HEK293T (cell line): ENCODE measurements around the gene INCENP.
"Not testable (repeated sequence)": the region's sequence is repeated elsewhere in the genome, so short reads cannot be mapped to it uniquely, and the experiment has no call there.

Source experiments
- CTCF ChIA-PET: fragments of 350-600 bp; formaldehyde crosslinking; extraction: SDS; loops from one replicate; lab custom pipeline; 2021; ENCODE audit warnings: antibody characterized with exemption, inconsistent platforms; lab: Yijun Ruan, JAX
- POLR2A ChIA-PET: fragments of 350-600 bp; formaldehyde crosslinking; extraction: SDS; loops from one replicate; lab custom pipeline; 2020; ENCODE audit warnings: antibody characterized with exemption, inconsistent platforms; lab: Yijun Ruan, JAX
- DNase-seq: peaks from one replicate; pipeline ENCODE4 v3.0.0; 2012; ENCODE audit warnings: mixed read lengths; ENCODE audit errors: extremely low spot score
- ARNT ChIP-seq: fragments of 450-650 bp; IDR thresholded peaks from 2 replicates; pipeline ENCODE4 v1.6.1; 2017; ENCODE audit warnings: mild to moderate bottlenecking
- BHLHE40 ChIP-seq: fragments of 450-650 bp; IDR thresholded peaks from 2 replicates; pipeline ENCODE4 v1.6.1; 2016; ENCODE audit warnings: mild to moderate bottlenecking, moderate library complexity, borderline replicate concordance
- CTBP1 ChIP-seq: fragments of 450-650 bp; IDR thresholded peaks from 2 replicates; pipeline ENCODE4 v1.6.1; 2016; ENCODE audit warnings: borderline replicate concordance
- ELF4 ChIP-seq: fragments of 450-650 bp; IDR thresholded peaks from 2 replicates; pipeline ENCODE4 v1.6.1; 2017; ENCODE audit warnings: antibody characterized with exemption
- FOXA1 ChIP-seq: fragments of 450-650 bp; IDR thresholded peaks from 2 replicates; pipeline ENCODE4 v1.6.1; 2016; ENCODE audit warnings: mild to moderate bottlenecking
- FOXM1 ChIP-seq: fragments of 450-650 bp; IDR thresholded peaks from 2 replicates; pipeline ENCODE4 v1.6.1; 2017; ENCODE audit warnings: mild to moderate bottlenecking, borderline replicate concordance
- HDGF ChIP-seq: fragments of 450-650 bp; IDR thresholded peaks from 2 replicates; pipeline ENCODE4 v1.6.1; 2017; ENCODE audit warnings: antibody characterized with exemption, borderline replicate concordance
- L3MBTL2 ChIP-seq: fragments of 450-650 bp; conservative IDR thresholded peaks from 2 replicates; pipeline ENCODE4 v1.6.1; 2016; ENCODE audit warnings: mild to moderate bottlenecking
- LEF1 ChIP-seq: fragments of 450-650 bp; IDR thresholded peaks from 2 replicates; pipeline ENCODE4 v1.6.1; 2017; ENCODE audit warnings: mild to moderate bottlenecking, borderline replicate concordance
- NFRKB ChIP-seq: fragments of 450-650 bp; IDR thresholded peaks from 2 replicates; pipeline ENCODE4 v1.6.1; 2016; ENCODE audit warnings: mild to moderate bottlenecking, moderate library complexity
- PKNOX1 ChIP-seq: fragments of 450-650 bp; IDR thresholded peaks from 2 replicates; pipeline ENCODE4 v1.6.1; 2016
- SP1 ChIP-seq: fragments of 450-650 bp; IDR thresholded peaks from 2 replicates; pipeline ENCODE4 v1.6.1; 2017
- SUZ12 ChIP-seq: fragments of 450-650 bp; IDR thresholded peaks from 2 replicates; pipeline ENCODE4 v1.6.1; 2016; ENCODE audit warnings: mild to moderate bottlenecking
- TARDBP ChIP-seq: fragments of 450-650 bp; IDR thresholded peaks from 2 replicates; pipeline ENCODE4 v1.6.1; 2016
- ZNF384 ChIP-seq: fragments of 450-650 bp; IDR thresholded peaks from 2 replicates; pipeline ENCODE4 v1.6.1; 2016

The INCENP gene

GRCh38 chr11:62195945-62196344 is 72.1 kb downstream of the INCENP start:
- no peak for DNase-seq
- ChIA-PET POLR2A (no interaction called here), CTCF (no interaction called here)
- TF ChIP-seq ARNT, result no peak

- CTCF ChIA-PET, POLR2A ChIA-PET, DNase-seq: not testable (repeated sequence)
These were observed 73.6 kb downstream of the INCENP start for GRCh38 chr11:62197400-62197799.

- ChIA-PET POLR2A (no interaction called here), CTCF (no interaction called here)
- no peak for TF ChIP-seq TARDBP
- no peak for TF ChIP-seq FOXM1
- no peak for TF ChIP-seq FOXA1
- no peak for TF ChIP-seq HDGF
- TF ChIP-seq CTBP1, result no peak
- TF ChIP-seq SP1, result no peak
- TF ChIP-seq ELF4, result no peak
- no peak for TF ChIP-seq ARNT
- no peak for TF ChIP-seq BHLHE40
- TF ChIP-seq SUZ12, result no peak
- TF ChIP-seq NFRKB, result no peak
- no peak for TF ChIP-seq ZNF384
- no peak for TF ChIP-seq L3MBTL2
- TF ChIP-seq PKNOX1, result no peak
- TF ChIP-seq LEF1, result no peak
- no peak for DNase-seq
These were observed 77.6 kb downstream of the INCENP start for GRCh38 chr11:62201376-62201775.
